GM12801 (cell line): ENCODE measurements around the gene TMEM135.

Experiments
- CTCF ChIP-seq: IDR thresholded peaks from one replicate; pipeline ENCODE4 v1.5.1; 2011; ENCODE audit warnings: control low read depth; ENCODE audit not compliant: insufficient read length; ENCODE audit errors: extremely low read depth

Gene TMEM135

GRCh38 chr11:87012673-87013072 lies 25.1 kb upstream of the TMEM135 start:
- no peak for TF ChIP-seq CTCF

GRCh38 chr11:87013912-87014825 lies 23.6 kb upstream of the TMEM135 start:
- TF ChIP-seq CTCF = no peak

GRCh38 chr11:87015645-87016044 lies 22.1 kb upstream of the TMEM135 start:
- TF ChIP-seq CTCF = no peak

- TF ChIP-seq CTCF = no peak
Measured at GRCh38 chr11:87019613-87020271, 18.0 kb upstream of the TMEM135 start.

- no peak for TF ChIP-seq CTCF
Measured at GRCh38 chr11:87020336-87020735, 17.4 kb upstream of the TMEM135 start.

GRCh38 chr11:87020764-87021365 lies 16.9 kb upstream of the TMEM135 start:
- no peak for TF ChIP-seq CTCF

GRCh38 chr11:87022254-87022653 lies 15.5 kb upstream of the TMEM135 start:
- no peak for TF ChIP-seq CTCF
